Endothelial cell of umbilical vein (primary cell): ENCODE data around the gene MSH5. TPM values are rescaled to one million over a fixed set of nuclear protein-coding genes. Genes with fewer than 3 reads are reported as not detected.

Experiments
- BruUV-seq: library from RNA; stranded (reverse); fragments of 400-500 nt; replicated peaks from 2 replicates; lab custom pipeline; 2021; lab: Mats Ljungman, UMichigan
- CTCF ChIA-PET: fragments of 300-600, 350-600 bp; sonication (Branson Sonifier 250); formaldehyde crosslinking; loops from one replicate; lab custom pipeline; 2021; ENCODE audit warnings: antibody characterized with exemption, inconsistent platforms; lab: Charles Lee
- POLR2A ChIA-PET: fragments of 300-600, 350-600 bp; sonication (Branson Sonifier 250); formaldehyde crosslinking; loops from one replicate; lab custom pipeline; 2021; ENCODE audit warnings: antibody characterized with exemption, inconsistent platforms; lab: Charles Lee
- DNase-seq: peaks from one replicate; pipeline ENCODE4 v3.0.0-alpha.2; 2011; ENCODE audit warnings: low read depth, low spot score
- FAIRE-seq: peaks from 2 replicates; lab custom pipeline; 2011; peaks lifted over from hg19 to GRCh38; lab: Jason Lieb, UNC
- H2AFZ ChIP-seq: 2 replicates; pipeline ENCODE4 v1.6.0; 2012; ENCODE audit warnings: low read depth, low read length, control low read depth, inconsistent platforms
- H3K27ac ChIP-seq: 2 replicates; pipeline ENCODE4 v1.5.1; 2011; ENCODE audit warnings: low read depth, mild to moderate bottlenecking, control low read depth, low read length, moderate library complexity; ENCODE audit not compliant: insufficient read depth
- H3K27me3 ChIP-seq, 2 experiments: 2 replicates each; pipeline versions ENCODE4 v1.6.0 to v1.6.1; 2011; ENCODE audit warnings: low read length in 2 of 2, mixed read lengths in 1 of 2; ENCODE audit not compliant: control insufficient read depth in 2 of 2, insufficient read depth in 2 of 2
- H3K36me3 ChIP-seq, 2 experiments: 2 replicates in 1 of 2; 3 replicates in 1 of 2; pipeline ENCODE4 v1.5.1; 2011; ENCODE audit warnings: low read length in 2 of 2, mild to moderate bottlenecking in 1 of 2, moderate library complexity in 1 of 2; ENCODE audit not compliant: control insufficient read depth in 2 of 2, insufficient read depth in 2 of 2; ENCODE audit errors: extremely low read depth in 1 of 2
- H3K4me1 ChIP-seq: 3 replicates; pipeline ENCODE4 v1.5.1; 2011; ENCODE audit warnings: mild to moderate bottlenecking, low read length; ENCODE audit not compliant: control insufficient read depth, insufficient read depth; ENCODE audit errors: extremely low read depth
- H3K4me2 ChIP-seq: 2 replicates; pipeline ENCODE4 v1.6.1; 2011; ENCODE audit warnings: low read length, control low read depth, mixed read lengths; ENCODE audit not compliant: insufficient read depth
- H3K4me3 ChIP-seq, 3 experiments: fragments of 200-600 bp in 1 of 3; sonication (generic), shearing (Covaris generic) in 1 of 3; replicated peaks in 1 of 3; 2 replicates each; pipeline ENCODE4 v1.5.1; 2011 to 2016; ENCODE audit warnings: control low read depth in 3 of 3, low read length in 3 of 3, mild to moderate bottlenecking in 2 of 3, inconsistent platforms in 1 of 3, low read depth in 1 of 3, moderate library complexity in 1 of 3; ENCODE audit not compliant: insufficient read depth in 1 of 3
- H3K79me2 ChIP-seq: 2 replicates; pipeline ENCODE4 v1.6.0; 2012; ENCODE audit warnings: low read length, inconsistent platforms; ENCODE audit not compliant: control insufficient read depth, insufficient read depth
- H3K9ac ChIP-seq: replicated peaks from 2 replicates; pipeline ENCODE3; 2011; ENCODE audit warnings: low read length, control low read depth; ENCODE audit not compliant: insufficient read depth; ENCODE audit errors: extremely low read depth
- H3K9me1 ChIP-seq: replicated peaks from 3 replicates; pipeline ENCODE4 v1.6.0; 2011; ENCODE audit warnings: mild to moderate bottlenecking, low read length; ENCODE audit not compliant: control insufficient read depth, insufficient read depth; ENCODE audit errors: extremely low read depth
- H3K9me3 ChIP-seq: replicated peaks from 2 replicates; pipeline ENCODE4 v1.5.1; 2012; ENCODE audit warnings: low read length, inconsistent platforms; ENCODE audit not compliant: control insufficient read depth, insufficient read depth
- H4K20me1 ChIP-seq: replicated peaks from 2 replicates; pipeline ENCODE3; 2011; ENCODE audit warnings: mild to moderate bottlenecking, low read length; ENCODE audit not compliant: control insufficient read depth, insufficient read depth; ENCODE audit errors: extremely low read depth
- EZH2 ChIP-seq: IDR thresholded peaks from 2 replicates; pipeline ENCODE4 v1.6.1; 2012; ENCODE audit warnings: borderline replicate concordance, low read depth, mild to moderate bottlenecking, moderate library complexity, low read length, inconsistent platforms; ENCODE audit not compliant: severe bottlenecking
- FOS ChIP-seq: IDR thresholded peaks from 2 replicates; pipeline ENCODE4 v1.6.1; 2011; ENCODE audit warnings: mild to moderate bottlenecking, low read length, moderate library complexity, borderline replicate concordance; ENCODE audit not compliant: insufficient read depth
- GATA2 ChIP-seq: IDR thresholded peaks from 2 replicates; pipeline ENCODE4 v1.7.0; 2011; ENCODE audit warnings: low read depth, mild to moderate bottlenecking, moderate library complexity, mixed read lengths, low read length; ENCODE audit not compliant: insufficient read length, insufficient read depth
- JUN ChIP-seq: IDR thresholded peaks from 2 replicates; pipeline ENCODE4 v1.6.1; 2011; ENCODE audit warnings: borderline replicate concordance, low read depth; ENCODE audit not compliant: insufficient read length, insufficient read depth
- MAX ChIP-seq: IDR thresholded peaks from 2 replicates; pipeline ENCODE4 v1.6.1; 2011; ENCODE audit not compliant: insufficient read depth, insufficient read length
- MYC ChIP-seq: IDR thresholded peaks from one replicate; pipeline ENCODE4 v1.6.1; 2011; ENCODE audit warnings: mild to moderate bottlenecking, low read depth, low read length
- POLR2A ChIP-seq: IDR thresholded peaks from 2 replicates; pipeline ENCODE4 v1.6.1; 2012; ENCODE audit warnings: low read depth, mild to moderate bottlenecking, control low read depth, low read length
- POLR2AphosphoS5 ChIP-seq: IDR thresholded peaks from 2 replicates; pipeline ENCODE4 v1.6.1; 2012; ENCODE audit warnings: low read depth, mild to moderate bottlenecking, control low read depth, low read length, moderate library complexity; ENCODE audit not compliant: insufficient read depth
- dilution Hi-C: fragments of 300-500 bp; cut with MboI; formaldehyde crosslinking; loops from one replicate; pipeline ENCODE4 v1.15.0; 2019; ENCODE audit warnings: low sequenced_read_pairs; ENCODE audit not compliant: extremely low pct_ligation_motif_present
- intact Hi-C: fragments of 100-400 bp; cut with micrococcal nuclease; formaldehyde crosslinking; loops from one replicate; pipeline ENCODE4 v1.10.0; 2022
- polyA plus RNA-seq, 4 experiments: library from polyadenylated mRNA; depleted of rRNA in 3 of 4; stranded (reverse) in 3 of 4; unstranded in 1 of 4; fragments of >200 nt; gene quantifications; 2 replicates each; pipeline versions ENCODE4 v1.2.1 to v1.2.3, GENCODE V29; 2011 to 2012; ENCODE audit warnings: missing spikeins in 1 of 4
- total RNA-seq: library from RNA; stranded (reverse); gene quantifications from 2 replicates; pipeline ENCODE4 v1.2.3, GENCODE V29; 2021
- TF ChIP-seq, protein P1 (sequence below), 2 donors: IDR thresholded peaks; 1 replicate in 1 of 2; 2 replicates in 1 of 2; pipeline ENCODE4 v1.5.1; 2011; ENCODE audit warnings: low read length in 2 of 2, mild to moderate bottlenecking in 2 of 2, moderate library complexity in 2 of 2, control low read depth in 1 of 2, inconsistent platforms in 1 of 2, low read depth in 1 of 2; ENCODE audit not compliant: insufficient read depth in 1 of 2; ENCODE audit errors: extremely low read depth in 1 of 2

MSH5 gene
- total and polyA plus RNA-seq, 2 donors (not counting 3 experiments of a cell fraction or from before 2014, with no cell fraction given): 27.1 to 43.8 TPM

- ChIA-PET POLR2A (interaction anchor here (1.5 kb wide), 1 partner anchor 136 kb away, joined by 4 read pairs; the partner anchor contains the start of gene HSPA1B), CTCF (interaction anchor here (1.1 to 2.1 kb wide), 6 partner anchors 20 to 139 kb away, joined by 3 to 8 read pairs (median 6); partner anchors contain the start of gene LSM2)
- H2AFZ ChIP-seq: no peak overlapping the region
- TF ChIP-seq FOS: no peak
- no peaks in the 10 kb centered on the region for H3K9me1 ChIP-seq
- no peak overlapping the region for H3K27ac ChIP-seq
- H4K20me1 ChIP-seq: no peaks in the 10 kb centered on the region
- H3K27me3 ChIP-seq: no peaks in the 10 kb centered on the region
- H3K9ac ChIP-seq: no peak overlapping the region
- peaks cover 10% of the 10 kb centered on the region for H3K4me1 ChIP-seq
- DNase-seq (no peak), FAIRE-seq (no peak)
- H3K9me3 ChIP-seq: no peaks in the 10 kb centered on the region
- no peak overlapping the region for H3K4me2 ChIP-seq
- BruUV-seq: no TSS peak
- H3K36me3 ChIP-seq: peaks cover 6 to 48% of the 10 kb centered on the region in 2 experiments
- dilution Hi-C loops (no loop called here), intact Hi-C loops (no loop called here)
- H3K79me2 ChIP-seq: no peaks in the 10 kb centered on the region
- no peak overlapping the region for H3K4me3 ChIP-seq
These were observed 48.7 kb upstream of the MSH5 start for GRCh38 chr6:31691078-31691463.

GRCh38 chr6:31691564-31692108, 48.2 kb upstream of the MSH5 start:
- no peaks in the 10 kb centered on the region for H3K9me3 ChIP-seq
- FAIRE-seq (no peak), DNase-seq (no peak)
- TF ChIP-seq MAX (no peak), JUN (no peak), MYC (no peak), POLR2A (no peak), EZH2 (no peak), FOS (no peak), POLR2AphosphoS5 (no peak), GATA2 (no peak)
- TF ChIP-seq, protein P1, sequence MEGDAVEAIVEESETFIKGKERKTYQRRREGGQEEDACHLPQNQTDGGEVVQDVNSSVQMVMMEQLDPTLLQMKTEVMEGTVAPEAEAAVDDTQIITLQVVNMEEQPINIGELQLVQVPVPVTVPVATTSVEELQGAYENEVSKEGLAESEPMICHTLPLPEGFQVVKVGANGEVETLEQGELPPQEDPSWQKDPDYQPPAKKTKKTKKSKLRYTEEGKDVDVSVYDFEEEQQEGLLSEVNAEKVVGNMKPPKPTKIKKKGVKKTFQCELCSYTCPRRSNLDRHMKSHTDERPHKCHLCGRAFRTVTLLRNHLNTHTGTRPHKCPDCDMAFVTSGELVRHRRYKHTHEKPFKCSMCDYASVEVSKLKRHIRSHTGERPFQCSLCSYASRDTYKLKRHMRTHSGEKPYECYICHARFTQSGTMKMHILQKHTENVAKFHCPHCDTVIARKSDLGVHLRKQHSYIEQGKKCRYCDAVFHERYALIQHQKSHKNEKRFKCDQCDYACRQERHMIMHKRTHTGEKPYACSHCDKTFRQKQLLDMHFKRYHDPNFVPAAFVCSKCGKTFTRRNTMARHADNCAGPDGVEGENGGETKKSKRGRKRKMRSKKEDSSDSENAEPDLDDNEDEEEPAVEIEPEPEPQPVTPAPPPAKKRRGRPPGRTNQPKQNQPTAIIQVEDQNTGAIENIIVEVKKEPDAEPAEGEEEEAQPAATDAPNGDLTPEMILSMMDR (IDR thresholded peaks at IDR 0.05; ENCODE audit: extremely low read depth in 1 of 2, insufficient read depth in 1 of 2, low read depth in 1 of 2, low read length in 2 of 2): no peak
- H3K27ac ChIP-seq: no peak overlapping the region
- no peaks in the 10 kb centered on the region for H3K79me2 ChIP-seq
- no peak overlapping the region for H3K9ac ChIP-seq
- H3K9me1 ChIP-seq: no peaks in the 10 kb centered on the region
- intact Hi-C loops (no loop called here), dilution Hi-C loops (no loop called here)
- H3K27me3 ChIP-seq: no peaks in the 10 kb centered on the region
- CTCF ChIA-PET: interaction anchor here (2.1 kb wide), 1 partner anchor 115 kb away, joined by 5 read pairs; the partner anchor contains the start of gene LSM2
- no peak overlapping the region for H2AFZ ChIP-seq
- BruUV-seq: no TSS peak
- peaks cover 6 to 44% of the 10 kb centered on the region in 2 experiments for H3K36me3 ChIP-seq
- POLR2A ChIA-PET: interaction anchor here (1.5 kb wide), 1 partner anchor 136 kb away, joined by 4 read pairs; the partner anchor contains the start of gene HSPA1B
- H4K20me1 ChIP-seq: no peaks in the 10 kb centered on the region
- peaks cover 10% of the 10 kb centered on the region for H3K4me1 ChIP-seq
- no peak overlapping the region for H3K4me3 ChIP-seq
- no peak overlapping the region for H3K4me2 ChIP-seq
